Ishikawa (cell line): Measurements from ENCODE around the gene UBTD2.

Source experiments
- CEBPB ChIP-seq: IDR thresholded peaks from 2 replicates; pipeline ENCODE4 v1.6.1; 2012
- CREB1 ChIP-seq: IDR thresholded peaks from 2 replicates; pipeline ENCODE4 v1.6.1; 2012; ENCODE audit warnings: low read depth
- EGR1 ChIP-seq: IDR thresholded peaks from 2 replicates; pipeline ENCODE4 v1.6.1; 2012
- EP300 ChIP-seq: IDR thresholded peaks from 2 replicates; pipeline ENCODE4 v1.6.1; 2012; ENCODE audit warnings: borderline replicate concordance
- FOXM1 ChIP-seq: IDR thresholded peaks from 2 replicates; pipeline ENCODE4 v1.6.1; 2012; ENCODE audit warnings: low read depth, borderline replicate concordance
- NFIC ChIP-seq: IDR thresholded peaks from 2 replicates; pipeline ENCODE4 v1.6.1; 2012
- RAD21 ChIP-seq: IDR thresholded peaks from 2 replicates; pipeline ENCODE4 v1.6.1; 2012; ENCODE audit warnings: low read depth
- TAF1 ChIP-seq: IDR thresholded peaks from 2 replicates; pipeline ENCODE4 v1.6.1; 2012; ENCODE audit warnings: low read depth, mild to moderate bottlenecking
- TCF12 ChIP-seq: IDR thresholded peaks from 2 replicates; pipeline ENCODE4 v1.6.1; 2012; ENCODE audit warnings: low read depth
- TEAD4 ChIP-seq: IDR thresholded peaks from 2 replicates; pipeline ENCODE4 v1.6.1; 2012
- USF1 ChIP-seq: IDR thresholded peaks from 2 replicates; pipeline ENCODE4 v1.6.1; 2012
- YY1 ChIP-seq: IDR thresholded peaks from 2 replicates; pipeline ENCODE4 v1.6.1; 2012; ENCODE audit warnings: low read depth
- ZBTB7A ChIP-seq: IDR thresholded peaks from 2 replicates; pipeline ENCODE4 v1.6.1; 2012; ENCODE audit warnings: low read depth
- TF ChIP-seq, protein P1 (sequence below): IDR thresholded peaks from 2 replicates; pipeline ENCODE4 v1.6.1; 2012; ENCODE audit warnings: low read depth, mild to moderate bottlenecking
- TF ChIP-seq, protein P2 (sequence below): IDR thresholded peaks from 2 replicates; pipeline ENCODE4 v1.6.1; 2012

UBTD2 gene

GRCh38 chr5:172178991-172179989 lies 104.3 kb downstream of the UBTD2 start:
- TF ChIP-seq TAF1 = no peak
- no peak for TF ChIP-seq FOXM1
- TF ChIP-seq TEAD4 = no peak
- no peak for TF ChIP-seq ZBTB7A
- no peak for TF ChIP-seq CEBPB
- TF ChIP-seq TCF12 = no peak
- TF ChIP-seq, protein P1, sequence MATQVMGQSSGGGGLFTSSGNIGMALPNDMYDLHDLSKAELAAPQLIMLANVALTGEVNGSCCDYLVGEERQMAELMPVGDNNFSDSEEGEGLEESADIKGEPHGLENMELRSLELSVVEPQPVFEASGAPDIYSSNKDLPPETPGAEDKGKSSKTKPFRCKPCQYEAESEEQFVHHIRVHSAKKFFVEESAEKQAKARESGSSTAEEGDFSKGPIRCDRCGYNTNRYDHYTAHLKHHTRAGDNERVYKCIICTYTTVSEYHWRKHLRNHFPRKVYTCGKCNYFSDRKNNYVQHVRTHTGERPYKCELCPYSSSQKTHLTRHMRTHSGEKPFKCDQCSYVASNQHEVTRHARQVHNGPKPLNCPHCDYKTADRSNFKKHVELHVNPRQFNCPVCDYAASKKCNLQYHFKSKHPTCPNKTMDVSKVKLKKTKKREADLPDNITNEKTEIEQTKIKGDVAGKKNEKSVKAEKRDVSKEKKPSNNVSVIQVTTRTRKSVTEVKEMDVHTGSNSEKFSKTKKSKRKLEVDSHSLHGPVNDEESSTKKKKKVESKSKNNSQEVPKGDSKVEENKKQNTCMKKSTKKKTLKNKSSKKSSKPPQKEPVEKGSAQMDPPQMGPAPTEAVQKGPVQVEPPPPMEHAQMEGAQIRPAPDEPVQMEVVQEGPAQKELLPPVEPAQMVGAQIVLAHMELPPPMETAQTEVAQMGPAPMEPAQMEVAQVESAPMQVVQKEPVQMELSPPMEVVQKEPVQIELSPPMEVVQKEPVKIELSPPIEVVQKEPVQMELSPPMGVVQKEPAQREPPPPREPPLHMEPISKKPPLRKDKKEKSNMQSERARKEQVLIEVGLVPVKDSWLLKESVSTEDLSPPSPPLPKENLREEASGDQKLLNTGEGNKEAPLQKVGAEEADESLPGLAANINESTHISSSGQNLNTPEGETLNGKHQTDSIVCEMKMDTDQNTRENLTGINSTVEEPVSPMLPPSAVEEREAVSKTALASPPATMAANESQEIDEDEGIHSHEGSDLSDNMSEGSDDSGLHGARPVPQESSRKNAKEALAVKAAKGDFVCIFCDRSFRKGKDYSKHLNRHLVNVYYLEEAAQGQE = no peak
- TF ChIP-seq NFIC = no peak
- TF ChIP-seq YY1 = no peak
- no peak for TF ChIP-seq EP300
- TF ChIP-seq, protein P2, sequence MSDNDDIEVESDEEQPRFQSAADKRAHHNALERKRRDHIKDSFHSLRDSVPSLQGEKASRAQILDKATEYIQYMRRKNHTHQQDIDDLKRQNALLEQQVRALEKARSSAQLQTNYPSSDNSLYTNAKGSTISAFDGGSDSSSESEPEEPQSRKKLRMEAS = no peak
- TF ChIP-seq RAD21 = no peak
- TF ChIP-seq EGR1 = no peak
- TF ChIP-seq CREB1 = no peak
- TF ChIP-seq USF1 = no peak

DNA sequence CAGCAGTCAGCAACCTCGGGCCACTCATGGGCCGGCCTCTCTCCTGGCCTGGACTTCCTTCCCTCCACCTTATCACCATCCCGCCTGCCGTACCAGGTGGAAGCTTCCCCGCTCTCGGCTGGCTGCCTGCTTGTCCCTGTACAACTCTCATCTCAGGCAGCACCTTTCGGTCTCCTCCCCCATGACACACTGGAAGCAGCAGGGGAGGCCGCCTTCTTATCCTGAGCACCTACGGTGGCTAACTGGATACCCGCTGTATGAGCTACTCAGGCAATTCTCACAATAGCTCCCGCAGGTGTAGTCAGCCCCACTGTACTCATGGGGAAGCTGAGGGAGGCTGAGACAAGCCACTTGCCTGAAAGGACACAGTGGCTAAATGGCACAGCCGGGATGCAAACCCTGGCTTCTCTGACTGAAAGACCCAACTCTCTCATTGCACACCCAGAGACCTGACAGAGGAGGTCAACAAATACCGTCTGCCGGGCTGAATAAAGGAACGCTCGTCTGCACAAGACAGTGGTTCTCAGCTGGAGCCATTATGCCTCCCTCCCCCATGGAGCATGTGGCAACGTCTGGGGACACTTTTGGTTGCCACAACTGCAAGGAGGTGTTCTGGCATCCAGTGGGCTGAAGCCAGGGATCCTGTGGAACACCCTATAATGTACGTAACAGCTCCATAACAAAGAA lies 105.1 kb downstream of the UBTD2 start:
- no peak for TF ChIP-seq TCF12
- TF ChIP-seq CEBPB = no peak
- no peak for TF ChIP-seq TAF1
- TF ChIP-seq NFIC = no peak
- no peak for TF ChIP-seq USF1
- TF ChIP-seq YY1 = no peak
- TF ChIP-seq TEAD4 = no peak
- TF ChIP-seq FOXM1 = no peak

DNA sequence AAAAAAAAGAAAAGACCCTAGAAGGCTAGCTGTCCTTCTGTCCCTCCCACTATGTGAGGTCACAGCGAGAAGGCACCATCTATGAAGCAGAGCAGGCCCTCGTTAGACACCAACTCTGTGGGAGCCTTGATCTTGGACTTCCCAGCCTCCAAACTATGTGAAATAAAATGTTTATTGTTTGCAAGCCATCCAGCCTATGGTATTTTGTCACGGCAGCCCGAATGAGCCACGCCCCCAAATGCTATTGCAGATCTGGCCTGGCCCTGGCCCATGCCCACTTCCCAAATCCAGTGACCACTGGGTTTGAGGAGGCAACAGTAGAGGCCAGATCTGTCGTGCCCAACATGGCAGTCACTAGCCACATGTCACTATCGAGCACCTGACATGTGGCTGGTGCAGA lies 106.4 kb downstream of the UBTD2 start:
- TF ChIP-seq EGR1 (no peak), YY1 (no peak), NFIC (no peak), CEBPB (no peak), TCF12 (no peak), ZBTB7A (no peak), TEAD4 (no peak), USF1 (no peak), FOXM1 (no peak), EP300 (no peak), TAF1 (no peak)
- TF ChIP-seq, protein P1 = no peak
- TF ChIP-seq, protein P2 = no peak

DNA sequence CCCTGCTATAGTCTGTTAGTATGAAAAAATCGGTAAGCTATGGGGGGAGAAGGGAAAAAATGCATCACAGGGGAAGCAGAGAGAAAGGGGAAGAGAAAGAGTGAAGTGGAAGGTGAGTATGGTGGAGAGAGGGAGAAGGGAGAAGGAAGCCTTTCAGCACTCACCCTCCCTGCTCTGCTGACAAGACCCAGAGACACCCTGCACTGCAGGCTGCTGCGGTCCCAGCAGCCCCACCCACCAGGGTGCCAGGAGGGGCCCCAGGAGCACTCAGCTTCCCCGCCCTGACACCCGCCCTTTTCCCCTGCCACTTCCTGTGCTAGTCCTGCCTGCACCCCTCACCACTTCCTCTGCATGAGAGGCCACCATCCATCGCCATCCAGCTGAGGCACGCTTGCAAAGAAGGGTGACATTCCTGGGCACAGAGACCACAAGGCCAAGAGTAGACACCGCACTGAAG lies 108.3 kb downstream of the UBTD2 start:
- TF ChIP-seq CEBPB (no peak), USF1 (no peak), FOXM1 (no peak), ZBTB7A (no peak), TEAD4 (no peak), EGR1 (no peak), RAD21 (no peak), TAF1 (no peak), CREB1 (no peak), TCF12 (no peak)
- TF ChIP-seq, protein P1 = no peak
